B cell (primary cell): ENCODE measurements around the gene GCFC2.

ENCODE experiments used
- EZH2 ChIP-seq: IDR thresholded peaks from 2 replicates; pipeline ENCODE4 v1.6.1; 2012; ENCODE audit warnings: borderline replicate concordance, low read depth, mild to moderate bottlenecking, moderate library complexity, low read length; ENCODE audit not compliant: insufficient read depth, poor library complexity, severe bottlenecking
- TF ChIP-seq, protein P1 (sequence below): fragments of 200-600 bp; IDR thresholded peaks from one replicate; pipeline ENCODE4 v1.8.0; 2022; ENCODE audit warnings: antibody characterized with exemption, mild to moderate bottlenecking

DNA sequence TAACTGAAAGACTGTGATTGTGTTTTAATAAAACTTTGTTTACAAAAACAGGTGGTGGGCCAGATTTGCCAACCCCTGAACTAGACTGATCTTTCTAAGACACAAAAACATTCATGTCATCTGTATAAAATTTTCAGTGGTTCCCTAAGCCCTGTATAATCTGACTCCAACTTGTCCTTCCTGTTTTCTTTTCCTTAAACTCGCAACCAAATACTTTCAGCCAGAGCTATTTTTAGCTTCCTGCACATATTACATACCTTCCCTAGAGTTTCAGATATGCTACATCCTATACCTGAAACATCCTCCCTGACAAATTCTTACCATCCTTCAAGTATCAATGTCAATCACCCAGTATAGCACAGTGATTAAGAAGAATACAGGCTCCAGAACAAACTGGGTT is 4.8 kb downstream of the GCFC2 start:
- TF ChIP-seq, protein P1, sequence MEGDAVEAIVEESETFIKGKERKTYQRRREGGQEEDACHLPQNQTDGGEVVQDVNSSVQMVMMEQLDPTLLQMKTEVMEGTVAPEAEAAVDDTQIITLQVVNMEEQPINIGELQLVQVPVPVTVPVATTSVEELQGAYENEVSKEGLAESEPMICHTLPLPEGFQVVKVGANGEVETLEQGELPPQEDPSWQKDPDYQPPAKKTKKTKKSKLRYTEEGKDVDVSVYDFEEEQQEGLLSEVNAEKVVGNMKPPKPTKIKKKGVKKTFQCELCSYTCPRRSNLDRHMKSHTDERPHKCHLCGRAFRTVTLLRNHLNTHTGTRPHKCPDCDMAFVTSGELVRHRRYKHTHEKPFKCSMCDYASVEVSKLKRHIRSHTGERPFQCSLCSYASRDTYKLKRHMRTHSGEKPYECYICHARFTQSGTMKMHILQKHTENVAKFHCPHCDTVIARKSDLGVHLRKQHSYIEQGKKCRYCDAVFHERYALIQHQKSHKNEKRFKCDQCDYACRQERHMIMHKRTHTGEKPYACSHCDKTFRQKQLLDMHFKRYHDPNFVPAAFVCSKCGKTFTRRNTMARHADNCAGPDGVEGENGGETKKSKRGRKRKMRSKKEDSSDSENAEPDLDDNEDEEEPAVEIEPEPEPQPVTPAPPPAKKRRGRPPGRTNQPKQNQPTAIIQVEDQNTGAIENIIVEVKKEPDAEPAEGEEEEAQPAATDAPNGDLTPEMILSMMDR, result no peak
- TF ChIP-seq EZH2, result no peak
